DOHH2 (cell line): Measurements from ENCODE around the gene CAMKK1.

Experiments
- H3F3A ChIP-seq: fragments of 200-600 bp; sonication (generic), shearing (Covaris generic); 2 replicates; pipeline ENCODE4 v1.6.0; 2016; ENCODE audit warnings: antibody characterized with exemption, mild to moderate bottlenecking; ENCODE audit not compliant: control insufficient read depth, insufficient read depth
- H3K27ac ChIP-seq: fragments of 200-600 bp; sonication (generic); 2 replicates; pipeline ENCODE4 v1.5.1; 2014; ENCODE audit warnings: low read depth, mild to moderate bottlenecking, low read length, moderate library complexity
- H3K27me3 ChIP-seq: fragments of 200-600 bp; sonication (generic); 2 replicates; pipeline ENCODE4 v1.6.1; 2014; ENCODE audit warnings: mild to moderate bottlenecking, low read length, mixed read lengths; ENCODE audit not compliant: control insufficient read depth
- H3K36me3 ChIP-seq: fragments of 200-600 bp; sonication (generic); 2 replicates; pipeline ENCODE4 v1.6.1; 2014; ENCODE audit warnings: mild to moderate bottlenecking, low read length, moderate library complexity, mixed read lengths; ENCODE audit not compliant: control insufficient read depth
- H3K4me1 ChIP-seq: fragments of 200-600 bp; sonication (generic); 2 replicates; pipeline ENCODE4 v1.6.1; 2014; ENCODE audit warnings: mild to moderate bottlenecking, low read length, mixed read lengths; ENCODE audit not compliant: control insufficient read depth
- H3K4me2 ChIP-seq: fragments of 200-600 bp; sonication (generic); 2 replicates; pipeline ENCODE4 v1.6.0; 2014; ENCODE audit warnings: mild to moderate bottlenecking, low read length, moderate library complexity
- H3K4me3 ChIP-seq: fragments of 200-600 bp; sonication (generic); 2 replicates; pipeline ENCODE4 v1.5.1; 2014; ENCODE audit warnings: mild to moderate bottlenecking, low read length, mixed read lengths
- H3K79me2 ChIP-seq: fragments of 200-600 bp; sonication (generic); 2 replicates; pipeline ENCODE4 v1.6.1; 2014; ENCODE audit warnings: mild to moderate bottlenecking, low read length, mixed read lengths; ENCODE audit not compliant: control insufficient read depth
- H3K9me2 ChIP-seq: fragments of 200-600 bp; sonication (generic); replicated peaks from 2 replicates; pipeline ENCODE4 v1.6.1; 2014; ENCODE audit warnings: mild to moderate bottlenecking, low read length, mixed read lengths; ENCODE audit not compliant: control insufficient read depth
- H3K9me3 ChIP-seq: fragments of 200-600 bp; sonication (generic); 2 replicates; pipeline ENCODE4 v1.6.1; 2014; ENCODE audit warnings: antibody characterized with exemption, low read length, mixed read lengths; ENCODE audit not compliant: control insufficient read depth, insufficient read depth
- H4K20me1 ChIP-seq: fragments of 200-600 bp; sonication (generic); 2 replicates; pipeline ENCODE4 v1.6.0; 2014; ENCODE audit warnings: low read depth, mild to moderate bottlenecking, antibody characterized with exemption, low read length, moderate library complexity; ENCODE audit not compliant: control insufficient read depth, insufficient read depth
- CTCF ChIP-seq: fragments of 200-600 bp; sonication (generic); IDR thresholded peaks from one replicate; pipeline ENCODE4 v1.5.1; 2014; ENCODE audit warnings: antibody characterized with exemption, mild to moderate bottlenecking, low read depth, low read length; ENCODE audit not compliant: poor library complexity, severe bottlenecking
- EZH2phosphoT487 ChIP-seq: fragments of 200-600 bp; sonication (generic); IDR thresholded peaks from 2 replicates; pipeline ENCODE4 v1.6.1; 2017; ENCODE audit warnings: borderline replicate concordance, mild to moderate bottlenecking, antibody characterized with exemption, low read length, moderate library complexity, mixed read lengths

CAMKK1 gene

GRCh38 chr17:3835410-3836229, 57.2 kb downstream of the CAMKK1 start:
- no peak for TF ChIP-seq EZH2phosphoT487
- TF ChIP-seq CTCF = no peak
- peaks cover 54% of the 10 kb centered on the region for H3K36me3 ChIP-seq
- H3K4me2 ChIP-seq = no peak overlapping the region
- no peaks in the 10 kb centered on the region for H3K4me1 ChIP-seq
- H3K9me3 ChIP-seq = no peaks in the 10 kb centered on the region
- H3F3A ChIP-seq = no peaks in the 10 kb centered on the region
- H3K79me2 ChIP-seq = peaks cover 43% of the 10 kb centered on the region
- no peaks in the 10 kb centered on the region for H3K9me2 ChIP-seq
- no peaks in the 10 kb centered on the region for H4K20me1 ChIP-seq
- no peak overlapping the region for H3K27ac ChIP-seq
- no peak overlapping the region for H3K4me3 ChIP-seq
- no peaks in the 10 kb centered on the region for H3K27me3 ChIP-seq

DNA sequence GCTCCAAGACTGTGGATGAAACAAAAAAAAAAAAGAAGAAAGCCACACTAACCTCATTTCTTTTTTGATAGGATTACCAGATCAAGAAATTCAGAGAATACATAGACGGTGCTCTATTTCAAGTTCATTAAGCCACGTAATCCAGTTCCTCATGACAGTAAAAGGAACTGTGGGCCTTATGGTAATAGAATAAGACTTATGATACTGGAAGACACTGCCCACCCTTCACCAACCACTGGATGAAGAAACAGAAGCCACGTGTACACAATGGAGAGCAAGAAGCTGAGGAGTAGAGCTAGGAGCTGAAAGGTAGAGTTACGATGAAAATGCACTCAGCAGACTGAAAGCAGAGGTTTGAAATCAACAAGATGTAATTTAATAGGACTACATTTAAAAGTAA, 58.0 kb downstream of the CAMKK1 start:
- Histone ChIP-seq H3K27ac (no peak overlapping the region), H3K36me3 (peaks cover 51% of the 10 kb centered on the region), H3K4me3 (no peak overlapping the region), H3K4me2 (no peak overlapping the region), H4K20me1 (no peaks in the 10 kb centered on the region), H3K79me2 (peaks cover 36% of the 10 kb centered on the region), H3F3A (no peaks in the 10 kb centered on the region), H3K9me2 (no peaks in the 10 kb centered on the region), H3K4me1 (no peaks in the 10 kb centered on the region), H3K9me3 (no peaks in the 10 kb centered on the region), H3K27me3 (no peaks in the 10 kb centered on the region)
- no peak for TF ChIP-seq CTCF

DNA sequence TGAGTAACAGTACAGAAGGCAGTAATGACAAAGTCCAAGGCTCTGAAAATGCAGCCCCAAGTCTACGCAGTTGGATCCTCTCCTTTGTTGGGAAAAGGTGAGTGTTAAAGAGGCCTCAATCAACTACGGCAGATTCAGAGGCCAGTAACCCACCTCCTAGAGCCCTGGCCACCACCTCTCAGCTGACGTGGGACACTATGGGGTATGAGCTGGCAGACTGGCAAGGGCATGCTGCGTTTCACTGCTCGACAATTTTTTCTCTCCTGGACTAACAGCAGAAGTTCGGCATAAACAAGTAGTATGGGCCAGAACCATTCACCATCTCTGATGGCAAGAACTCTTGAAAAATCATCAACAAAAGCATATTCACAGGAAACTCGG, 64.0 kb downstream of the CAMKK1 start:
- H3K4me2 ChIP-seq = no peak overlapping the region
- H3K79me2 ChIP-seq = peaks cover 4% of the 10 kb centered on the region; the same call in 1 of the 2 replicates
- H3K27ac ChIP-seq = no peak overlapping the region
- H4K20me1 ChIP-seq = no peaks in the 10 kb centered on the region
- no peaks in the 10 kb centered on the region for H3K27me3 ChIP-seq
- H3K9me2 ChIP-seq = no peaks in the 10 kb centered on the region
- no peak overlapping the region for H3K4me3 ChIP-seq
- no peaks in the 10 kb centered on the region for H3K9me3 ChIP-seq
- H3K4me1 ChIP-seq = no peaks in the 10 kb centered on the region
- peaks cover 62% of the 10 kb centered on the region for H3K36me3 ChIP-seq
- peaks cover 13% of the 10 kb centered on the region for H3F3A ChIP-seq
- TF ChIP-seq CTCF (no peak), EZH2phosphoT487 (no peak)
